A549 (cell line): ENCODE results near the gene BRPF1.

ENCODE experiments used
- MAFK ChIP-seq: fragments of 450-650 bp; IDR thresholded peaks from 2 replicates; pipeline ENCODE4 v1.6.1; 2014; ENCODE audit not compliant: partially characterized antibody
- POLR2A ChIP-seq: IDR thresholded peaks from 2 replicates; pipeline ENCODE4 v1.6.1; 2012; ENCODE audit warnings: mild to moderate bottlenecking, low read length
- RAD21 ChIP-seq, 2 experiments: fragments of >200 bp in 1 of 2; sonication (Bioruptor Twin) in 1 of 2; formaldehyde crosslinking in 1 of 2; IDR thresholded peaks in 1 of 2; conservative IDR thresholded peaks in 1 of 2; 2 replicates in 1 of 2; 3 replicates in 1 of 2; pipeline ENCODE4 v1.6.1; 2012 to 2018; ENCODE audit warnings: inconsistent platforms in 1 of 2
- RFX5 ChIP-seq: fragments of 450-650 bp; IDR thresholded peaks from 2 replicates; pipeline ENCODE4 v1.7.1; 2014; ENCODE audit warnings: antibody characterized with exemption, mild to moderate bottlenecking, moderate library complexity
- TF ChIP-seq, protein P1 (sequence below): fragments of >200 bp; sonication (Bioruptor Twin); formaldehyde crosslinking; IDR thresholded peaks from 3 replicates; pipeline ENCODE4 v1.5.1; 2016
- TF ChIP-seq, protein P2 (sequence below): fragments of 200-600 bp; sonication (generic); IDR thresholded peaks from 2 replicates; pipeline ENCODE4 v1.6.1; 2016; ENCODE audit warnings: antibody characterized with exemption, mild to moderate bottlenecking, moderate library complexity

DNA sequence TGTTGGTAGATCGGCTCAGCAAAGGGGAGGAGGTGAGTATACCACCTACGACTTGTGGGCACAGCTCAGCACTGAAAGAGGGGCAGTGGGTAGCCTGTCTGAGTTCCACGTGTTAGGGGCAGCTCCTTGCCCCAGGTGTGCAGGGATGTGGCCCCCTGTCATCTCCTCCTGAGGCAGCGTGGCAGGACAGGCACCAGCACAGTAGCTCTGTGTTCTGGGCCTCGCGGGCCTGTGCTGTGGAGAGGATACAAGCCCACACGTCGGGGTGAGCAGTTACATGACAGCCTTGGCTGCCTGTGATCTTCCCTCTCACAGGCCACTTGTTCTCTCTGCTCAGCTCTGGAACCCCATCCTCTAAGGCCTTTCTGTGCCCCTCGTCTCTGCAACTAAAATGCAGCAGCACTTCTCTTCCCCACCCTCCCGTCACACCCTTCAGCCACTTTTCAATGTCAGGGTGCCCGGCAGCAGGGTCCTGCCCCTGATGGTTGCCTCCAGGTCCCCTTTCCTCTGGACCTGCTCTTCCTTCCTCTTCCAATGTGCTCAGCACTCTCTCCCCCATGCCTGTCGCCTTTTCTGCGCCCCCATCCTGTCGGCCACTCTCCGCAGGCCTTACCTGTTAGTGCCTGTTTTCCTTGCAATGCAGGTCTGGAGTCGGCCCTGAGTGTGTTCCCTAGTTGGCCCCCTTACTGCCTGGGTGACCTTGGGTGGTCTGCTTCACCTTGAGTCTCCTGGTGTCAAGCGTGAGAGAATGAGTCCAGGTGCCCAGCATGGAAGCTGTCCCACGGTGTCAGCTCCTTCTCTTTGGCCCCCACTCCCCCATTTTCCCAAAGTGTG, 46.1 kb upstream of the BRPF1 start:
- TF ChIP-seq RFX5 (no peak), POLR2A (no peak), RAD21 (conservative IDR thresholded peaks at IDR 0.05 in 1 of 2, IDR thresholded peaks at IDR 0.05 in 1 of 2) (no peak), MAFK (no peak)
- TF ChIP-seq, protein P1, sequence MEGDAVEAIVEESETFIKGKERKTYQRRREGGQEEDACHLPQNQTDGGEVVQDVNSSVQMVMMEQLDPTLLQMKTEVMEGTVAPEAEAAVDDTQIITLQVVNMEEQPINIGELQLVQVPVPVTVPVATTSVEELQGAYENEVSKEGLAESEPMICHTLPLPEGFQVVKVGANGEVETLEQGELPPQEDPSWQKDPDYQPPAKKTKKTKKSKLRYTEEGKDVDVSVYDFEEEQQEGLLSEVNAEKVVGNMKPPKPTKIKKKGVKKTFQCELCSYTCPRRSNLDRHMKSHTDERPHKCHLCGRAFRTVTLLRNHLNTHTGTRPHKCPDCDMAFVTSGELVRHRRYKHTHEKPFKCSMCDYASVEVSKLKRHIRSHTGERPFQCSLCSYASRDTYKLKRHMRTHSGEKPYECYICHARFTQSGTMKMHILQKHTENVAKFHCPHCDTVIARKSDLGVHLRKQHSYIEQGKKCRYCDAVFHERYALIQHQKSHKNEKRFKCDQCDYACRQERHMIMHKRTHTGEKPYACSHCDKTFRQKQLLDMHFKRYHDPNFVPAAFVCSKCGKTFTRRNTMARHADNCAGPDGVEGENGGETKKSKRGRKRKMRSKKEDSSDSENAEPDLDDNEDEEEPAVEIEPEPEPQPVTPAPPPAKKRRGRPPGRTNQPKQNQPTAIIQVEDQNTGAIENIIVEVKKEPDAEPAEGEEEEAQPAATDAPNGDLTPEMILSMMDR, result no peak
- TF ChIP-seq, protein P2, sequence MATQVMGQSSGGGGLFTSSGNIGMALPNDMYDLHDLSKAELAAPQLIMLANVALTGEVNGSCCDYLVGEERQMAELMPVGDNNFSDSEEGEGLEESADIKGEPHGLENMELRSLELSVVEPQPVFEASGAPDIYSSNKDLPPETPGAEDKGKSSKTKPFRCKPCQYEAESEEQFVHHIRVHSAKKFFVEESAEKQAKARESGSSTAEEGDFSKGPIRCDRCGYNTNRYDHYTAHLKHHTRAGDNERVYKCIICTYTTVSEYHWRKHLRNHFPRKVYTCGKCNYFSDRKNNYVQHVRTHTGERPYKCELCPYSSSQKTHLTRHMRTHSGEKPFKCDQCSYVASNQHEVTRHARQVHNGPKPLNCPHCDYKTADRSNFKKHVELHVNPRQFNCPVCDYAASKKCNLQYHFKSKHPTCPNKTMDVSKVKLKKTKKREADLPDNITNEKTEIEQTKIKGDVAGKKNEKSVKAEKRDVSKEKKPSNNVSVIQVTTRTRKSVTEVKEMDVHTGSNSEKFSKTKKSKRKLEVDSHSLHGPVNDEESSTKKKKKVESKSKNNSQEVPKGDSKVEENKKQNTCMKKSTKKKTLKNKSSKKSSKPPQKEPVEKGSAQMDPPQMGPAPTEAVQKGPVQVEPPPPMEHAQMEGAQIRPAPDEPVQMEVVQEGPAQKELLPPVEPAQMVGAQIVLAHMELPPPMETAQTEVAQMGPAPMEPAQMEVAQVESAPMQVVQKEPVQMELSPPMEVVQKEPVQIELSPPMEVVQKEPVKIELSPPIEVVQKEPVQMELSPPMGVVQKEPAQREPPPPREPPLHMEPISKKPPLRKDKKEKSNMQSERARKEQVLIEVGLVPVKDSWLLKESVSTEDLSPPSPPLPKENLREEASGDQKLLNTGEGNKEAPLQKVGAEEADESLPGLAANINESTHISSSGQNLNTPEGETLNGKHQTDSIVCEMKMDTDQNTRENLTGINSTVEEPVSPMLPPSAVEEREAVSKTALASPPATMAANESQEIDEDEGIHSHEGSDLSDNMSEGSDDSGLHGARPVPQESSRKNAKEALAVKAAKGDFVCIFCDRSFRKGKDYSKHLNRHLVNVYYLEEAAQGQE, result no peak
